Suppressor macrophage treated with lipopolysaccharide for 1 hour (primary cell): ENCODE measurements around the gene HOXC6.

ENCODE experiments used
- DNase-seq, 3 donors: peaks; one replicate each; pipeline ENCODE4 v3.0.0-alpha.2; 2020 to 2022

The HOXC6 gene

GRCh38 chr12:54016478-54016964 is 11.7 kb upstream of the HOXC6 start:
- DNase-seq, result no peak

GRCh38 chr12:54017027-54017788 is 11.0 kb upstream of the HOXC6 start:
- no peak for DNase-seq

- DNase-seq, result peak in 1 of 3 donors; percentile 58
These were observed 10.3 kb upstream of the HOXC6 start for GRCh38 chr12:54017878-54018467.

- no peak for DNase-seq
These were observed 9.7 kb upstream of the HOXC6 start for GRCh38 chr12:54018468-54018984.

GRCh38 chr12:54019091-54019811 is 9.0 kb upstream of the HOXC6 start:
- DNase-seq, result no peak

GRCh38 chr12:54019924-54020590 is 8.2 kb upstream of the HOXC6 start:
- DNase-seq, result no peak

GRCh38 chr12:54020591-54021405 is 7.4 kb upstream of the HOXC6 start:
- no peak for DNase-seq

GRCh38 chr12:54021432-54022013 is 6.7 kb upstream of the HOXC6 start:
- DNase-seq, result no peak

GRCh38 chr12:54022960-54023884 is 5.0 kb upstream of the HOXC6 start:
- DNase-seq, result no peak

GRCh38 chr12:54024127-54024526 is 4.1 kb upstream of the HOXC6 start:
- DNase-seq, result no peak

- no peak for DNase-seq
These were observed 3.5 kb upstream of the HOXC6 start for GRCh38 chr12:54024581-54025305.

- DNase-seq, result no peak
These were observed 2.5 kb upstream of the HOXC6 start for GRCh38 chr12:54025499-54026405.

GRCh38 chr12:54026640-54027441 is 1.4 kb upstream of the HOXC6 start:
- DNase-seq, result no peak

GRCh38 chr12:54027442-54027786 is 826 bp upstream of the HOXC6 start:
- no peak for DNase-seq

GRCh38 chr12:54029529-54030441 is 1.5 kb downstream of the HOXC6 start:
- DNase-seq, result no peak

GRCh38 chr12:54030442-54030801 is 2.2 kb downstream of the HOXC6 start:
- DNase-seq, result no peak

- no peak for DNase-seq
These were observed 2.7 kb downstream of the HOXC6 start for GRCh38 chr12:54030889-54031471.
